H1 (cell line): ENCODE results near the gene BPI. TPM values are rescaled to one million over a fixed set of nuclear protein-coding genes. Genes with fewer than 3 reads are reported as not detected.

Experiments
- CTCF ChIP-seq, 3 experiments: IDR thresholded peaks; 1 replicate in 2 of 3; 2 replicates in 1 of 3; pipeline versions ENCODE4 v1.5.1 to v1.6.1; 2011; ENCODE audit warnings: low read length in 3 of 3, mild to moderate bottlenecking in 3 of 3, inconsistent platforms in 2 of 3, low read depth in 1 of 3, moderate library complexity in 1 of 3; ENCODE audit not compliant: insufficient read depth in 1 of 3; ENCODE audit errors: control extremely low read depth in 1 of 3
- KDM5A ChIP-seq: fragments of 200-600 bp; IDR thresholded peaks from 2 replicates; pipeline ENCODE4 v1.7.1; 2012; ENCODE audit warnings: mild to moderate bottlenecking, low read length, inconsistent platforms, mixed read lengths
- TAF7 ChIP-seq: optimal IDR thresholded peaks from 2 replicates; pipeline ENCODE3; 2011; ENCODE audit warnings: low read depth, mild to moderate bottlenecking, inconsistent platforms, low read length, moderate library complexity, borderline replicate concordance
- polyA plus RNA-seq, 7 experiments: library from polyadenylated mRNA; depleted of rRNA in 3 of 7; stranded (reverse) in 5 of 7; unstranded in 2 of 7; fragments of >200 nt in 5 of 7; fragments of 200-250 nt in 2 of 7; gene quantifications; 1 replicate in 5 of 7; 2 replicates in 1 of 7; 4 replicates in 1 of 7; pipeline versions ENCODE4 v1.2.1 to v1.2.3, GENCODE V29; 2011 to 2013; ENCODE audit warnings: missing spikeins in 2 of 7, mixed read lengths in 2 of 7
- total RNA-seq: library from RNA; stranded (reverse); fragmentation: NEBNext Ultra II Directional; extraction: Animal tissue kit (Norgen Biotek cat#: 25700); gene quantifications from 2 replicates; pipeline ENCODE4 v1.2.1, GENCODE V29; 2021
- TF ChIP-seq, protein P1 (sequence below): IDR thresholded peaks from 2 replicates; pipeline ENCODE4 v1.6.1; 2012; ENCODE audit warnings: inconsistent platforms
- TF ChIP-seq, protein P2 (sequence below): fragments of 300-600 bp; sonication (generic); IDR thresholded peaks from 2 replicates; pipeline ENCODE4 v1.7.1; 2012; ENCODE audit warnings: low read length, moderate library complexity, mild to moderate bottlenecking, inconsistent platforms; ENCODE audit not compliant: insufficient replicate concordance

Gene BPI
- total and polyA plus RNA-seq, 2 of the 8 experiments (the other 6 are each of a cell fraction or from before 2014, with no cell fraction given), result not detected

DNA sequence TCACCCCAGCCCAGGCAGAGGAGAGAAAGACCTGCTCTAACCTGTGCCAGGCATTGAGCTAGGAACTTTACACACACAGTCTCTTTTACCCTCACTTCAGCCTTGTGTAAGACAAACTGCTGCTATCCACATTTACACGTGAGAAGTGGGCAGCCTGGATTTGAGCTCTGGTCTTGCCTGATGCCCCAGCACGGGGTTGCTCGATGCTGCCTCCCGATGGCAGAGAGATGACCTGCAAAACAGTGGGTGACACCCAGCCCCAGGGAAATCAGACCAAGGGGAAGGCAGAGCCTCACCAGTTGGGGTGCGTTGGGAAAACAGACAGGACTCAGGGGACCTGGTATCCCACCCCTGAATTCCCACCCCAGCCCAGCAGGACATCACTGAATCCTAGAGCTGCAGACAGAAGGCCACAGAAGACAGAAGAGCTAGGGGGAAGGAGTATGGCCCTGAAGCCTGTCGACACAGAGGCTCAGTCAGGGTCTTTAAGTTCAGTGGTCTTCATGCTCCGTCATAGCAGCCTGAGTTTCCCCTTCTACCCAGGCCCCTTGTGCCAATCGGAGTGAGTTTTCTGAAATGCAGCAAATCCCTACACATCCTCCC lies 990 bp downstream of the BPI start (continued):
- TF ChIP-seq KDM5A, result no peak
- TF ChIP-seq TAF7, result no peak
- TF ChIP-seq, protein P1, sequence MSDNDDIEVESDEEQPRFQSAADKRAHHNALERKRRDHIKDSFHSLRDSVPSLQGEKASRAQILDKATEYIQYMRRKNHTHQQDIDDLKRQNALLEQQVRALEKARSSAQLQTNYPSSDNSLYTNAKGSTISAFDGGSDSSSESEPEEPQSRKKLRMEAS, result peak; percentile 18; the same call in 1 of the 2 replicates
- TF ChIP-seq, protein P2, sequence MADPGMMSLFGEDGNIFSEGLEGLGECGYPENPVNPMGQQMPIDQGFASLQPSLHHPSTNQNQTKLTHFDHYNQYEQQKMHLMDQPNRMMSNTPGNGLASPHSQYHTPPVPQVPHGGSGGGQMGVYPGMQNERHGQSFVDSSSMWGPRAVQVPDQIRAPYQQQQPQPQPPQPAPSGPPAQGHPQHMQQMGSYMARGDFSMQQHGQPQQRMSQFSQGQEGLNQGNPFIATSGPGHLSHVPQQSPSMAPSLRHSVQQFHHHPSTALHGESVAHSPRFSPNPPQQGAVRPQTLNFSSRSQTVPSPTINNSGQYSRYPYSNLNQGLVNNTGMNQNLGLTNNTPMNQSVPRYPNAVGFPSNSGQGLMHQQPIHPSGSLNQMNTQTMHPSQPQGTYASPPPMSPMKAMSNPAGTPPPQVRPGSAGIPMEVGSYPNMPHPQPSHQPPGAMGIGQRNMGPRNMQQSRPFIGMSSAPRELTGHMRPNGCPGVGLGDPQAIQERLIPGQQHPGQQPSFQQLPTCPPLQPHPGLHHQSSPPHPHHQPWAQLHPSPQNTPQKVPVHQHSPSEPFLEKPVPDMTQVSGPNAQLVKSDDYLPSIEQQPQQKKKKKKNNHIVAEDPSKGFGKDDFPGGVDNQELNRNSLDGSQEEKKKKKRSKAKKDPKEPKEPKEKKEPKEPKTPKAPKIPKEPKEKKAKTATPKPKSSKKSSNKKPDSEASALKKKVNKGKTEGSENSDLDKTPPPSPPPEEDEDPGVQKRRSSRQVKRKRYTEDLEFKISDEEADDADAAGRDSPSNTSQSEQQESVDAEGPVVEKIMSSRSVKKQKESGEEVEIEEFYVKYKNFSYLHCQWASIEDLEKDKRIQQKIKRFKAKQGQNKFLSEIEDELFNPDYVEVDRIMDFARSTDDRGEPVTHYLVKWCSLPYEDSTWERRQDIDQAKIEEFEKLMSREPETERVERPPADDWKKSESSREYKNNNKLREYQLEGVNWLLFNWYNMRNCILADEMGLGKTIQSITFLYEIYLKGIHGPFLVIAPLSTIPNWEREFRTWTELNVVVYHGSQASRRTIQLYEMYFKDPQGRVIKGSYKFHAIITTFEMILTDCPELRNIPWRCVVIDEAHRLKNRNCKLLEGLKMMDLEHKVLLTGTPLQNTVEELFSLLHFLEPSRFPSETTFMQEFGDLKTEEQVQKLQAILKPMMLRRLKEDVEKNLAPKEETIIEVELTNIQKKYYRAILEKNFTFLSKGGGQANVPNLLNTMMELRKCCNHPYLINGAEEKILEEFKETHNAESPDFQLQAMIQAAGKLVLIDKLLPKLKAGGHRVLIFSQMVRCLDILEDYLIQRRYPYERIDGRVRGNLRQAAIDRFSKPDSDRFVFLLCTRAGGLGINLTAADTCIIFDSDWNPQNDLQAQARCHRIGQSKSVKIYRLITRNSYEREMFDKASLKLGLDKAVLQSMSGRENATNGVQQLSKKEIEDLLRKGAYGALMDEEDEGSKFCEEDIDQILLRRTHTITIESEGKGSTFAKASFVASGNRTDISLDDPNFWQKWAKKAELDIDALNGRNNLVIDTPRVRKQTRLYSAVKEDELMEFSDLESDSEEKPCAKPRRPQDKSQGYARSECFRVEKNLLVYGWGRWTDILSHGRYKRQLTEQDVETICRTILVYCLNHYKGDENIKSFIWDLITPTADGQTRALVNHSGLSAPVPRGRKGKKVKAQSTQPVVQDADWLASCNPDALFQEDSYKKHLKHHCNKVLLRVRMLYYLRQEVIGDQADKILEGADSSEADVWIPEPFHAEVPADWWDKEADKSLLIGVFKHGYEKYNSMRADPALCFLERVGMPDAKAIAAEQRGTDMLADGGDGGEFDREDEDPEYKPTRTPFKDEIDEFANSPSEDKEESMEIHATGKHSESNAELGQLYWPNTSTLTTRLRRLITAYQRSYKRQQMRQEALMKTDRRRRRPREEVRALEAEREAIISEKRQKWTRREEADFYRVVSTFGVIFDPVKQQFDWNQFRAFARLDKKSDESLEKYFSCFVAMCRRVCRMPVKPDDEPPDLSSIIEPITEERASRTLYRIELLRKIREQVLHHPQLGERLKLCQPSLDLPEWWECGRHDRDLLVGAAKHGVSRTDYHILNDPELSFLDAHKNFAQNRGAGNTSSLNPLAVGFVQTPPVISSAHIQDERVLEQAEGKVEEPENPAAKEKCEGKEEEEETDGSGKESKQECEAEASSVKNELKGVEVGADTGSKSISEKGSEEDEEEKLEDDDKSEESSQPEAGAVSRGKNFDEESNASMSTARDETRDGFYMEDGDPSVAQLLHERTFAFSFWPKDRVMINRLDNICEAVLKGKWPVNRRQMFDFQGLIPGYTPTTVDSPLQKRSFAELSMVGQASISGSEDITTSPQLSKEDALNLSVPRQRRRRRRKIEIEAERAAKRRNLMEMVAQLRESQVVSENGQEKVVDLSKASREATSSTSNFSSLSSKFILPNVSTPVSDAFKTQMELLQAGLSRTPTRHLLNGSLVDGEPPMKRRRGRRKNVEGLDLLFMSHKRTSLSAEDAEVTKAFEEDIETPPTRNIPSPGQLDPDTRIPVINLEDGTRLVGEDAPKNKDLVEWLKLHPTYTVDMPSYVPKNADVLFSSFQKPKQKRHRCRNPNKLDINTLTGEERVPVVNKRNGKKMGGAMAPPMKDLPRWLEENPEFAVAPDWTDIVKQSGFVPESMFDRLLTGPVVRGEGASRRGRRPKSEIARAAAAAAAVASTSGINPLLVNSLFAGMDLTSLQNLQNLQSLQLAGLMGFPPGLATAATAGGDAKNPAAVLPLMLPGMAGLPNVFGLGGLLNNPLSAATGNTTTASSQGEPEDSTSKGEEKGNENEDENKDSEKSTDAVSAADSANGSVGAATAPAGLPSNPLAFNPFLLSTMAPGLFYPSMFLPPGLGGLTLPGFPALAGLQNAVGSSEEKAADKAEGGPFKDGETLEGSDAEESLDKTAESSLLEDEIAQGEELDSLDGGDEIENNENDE, result no peak
- TF ChIP-seq CTCF (IDR thresholded peaks at IDR 0.05; ENCODE audit: control extremely low read depth in 1 of 3, insufficient read depth in 1 of 3, low read depth in 1 of 3, low read length in 3 of 3), result peak; percentile 78 to 86 (median 82)
